HG03135 (cell line): Measurements from ENCODE around the gene PLXNC1.

Experiments used
- ATAC-seq: cut with Tn5 transposase; IDR thresholded peaks from one replicate; pipeline ENCODE4 v1.9.1; 2021; ENCODE audit warnings: mild to moderate bottlenecking, moderate library complexity; ENCODE audit not compliant: unreplicated experiment

PLXNC1 gene

DNA sequence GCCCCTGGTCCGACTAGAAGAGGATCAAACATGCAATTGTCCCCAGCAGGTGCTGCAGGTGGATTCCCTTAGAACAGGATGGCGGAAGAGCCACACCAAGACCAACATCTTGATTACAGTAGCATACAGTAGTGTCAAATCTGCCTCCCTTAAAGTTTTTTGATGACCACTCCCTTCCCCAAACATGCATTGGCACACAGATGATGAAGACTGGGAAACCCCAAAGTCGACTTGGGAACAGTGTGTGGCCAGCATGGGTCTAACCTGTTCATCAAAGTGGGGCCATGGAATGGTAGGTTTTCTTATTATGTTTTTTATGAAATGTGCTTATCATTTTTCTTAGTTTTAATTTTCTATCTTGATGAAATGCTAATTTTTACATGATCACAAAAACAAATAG lies 8.8 kb downstream of the PLXNC1 start:
- no peak for ATAC-seq

GRCh38 chr12:94157981-94158411 lies 9.6 kb downstream of the PLXNC1 start:
- no peak for ATAC-seq

DNA sequence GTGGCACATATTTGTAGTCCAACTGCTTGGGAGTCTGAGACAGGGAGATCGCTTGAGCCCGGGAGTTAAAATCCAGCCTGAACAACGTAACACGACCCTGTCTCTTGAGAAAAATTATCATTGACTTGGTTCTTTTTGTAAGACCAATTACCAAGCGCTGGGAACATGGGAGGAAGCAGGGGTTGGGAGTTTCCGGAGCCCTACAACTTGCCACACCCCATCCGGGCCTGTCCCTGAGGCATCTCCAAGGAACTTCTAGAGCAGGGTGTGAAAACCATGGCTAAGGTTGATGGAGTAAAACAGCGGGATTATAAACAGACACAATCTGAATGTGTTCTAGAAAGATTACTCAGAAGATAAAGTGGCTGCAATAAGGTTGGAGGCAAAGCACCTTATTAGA lies 10.3 kb downstream of the PLXNC1 start:
- ATAC-seq, result no peak

GRCh38 chr12:94162108-94162507 lies 13.7 kb downstream of the PLXNC1 start:
- ATAC-seq, result no peak

DNA sequence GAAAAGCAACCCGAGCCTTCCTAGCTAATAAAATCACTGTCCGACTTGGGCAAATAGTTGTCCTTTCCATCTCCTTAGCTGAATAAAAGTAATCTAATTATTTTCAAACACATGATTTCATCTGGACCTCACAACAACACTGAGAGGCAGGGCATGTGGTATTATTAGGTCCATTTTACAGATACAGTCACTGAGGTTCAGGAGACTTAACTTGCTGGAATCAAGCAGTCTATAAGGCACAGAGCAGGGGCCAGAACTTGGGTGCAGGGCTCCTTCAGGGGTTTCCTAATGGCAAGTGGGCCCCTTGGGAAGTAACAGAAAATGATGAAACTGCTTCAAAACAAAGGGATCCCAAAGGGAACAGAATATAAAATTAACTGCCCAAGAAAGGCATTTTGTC lies 15.5 kb downstream of the PLXNC1 start:
- no peak for ATAC-seq

GRCh38 chr12:94165138-94165537 lies 16.8 kb downstream of the PLXNC1 start:
- no peak for ATAC-seq

- ATAC-seq, result no peak
Observed at GRCh38 chr12:94165670-94166364, 17.4 kb downstream of the PLXNC1 start.

GRCh38 chr12:94167071-94167755 lies 18.8 kb downstream of the PLXNC1 start:
- ATAC-seq, result no peak

DNA sequence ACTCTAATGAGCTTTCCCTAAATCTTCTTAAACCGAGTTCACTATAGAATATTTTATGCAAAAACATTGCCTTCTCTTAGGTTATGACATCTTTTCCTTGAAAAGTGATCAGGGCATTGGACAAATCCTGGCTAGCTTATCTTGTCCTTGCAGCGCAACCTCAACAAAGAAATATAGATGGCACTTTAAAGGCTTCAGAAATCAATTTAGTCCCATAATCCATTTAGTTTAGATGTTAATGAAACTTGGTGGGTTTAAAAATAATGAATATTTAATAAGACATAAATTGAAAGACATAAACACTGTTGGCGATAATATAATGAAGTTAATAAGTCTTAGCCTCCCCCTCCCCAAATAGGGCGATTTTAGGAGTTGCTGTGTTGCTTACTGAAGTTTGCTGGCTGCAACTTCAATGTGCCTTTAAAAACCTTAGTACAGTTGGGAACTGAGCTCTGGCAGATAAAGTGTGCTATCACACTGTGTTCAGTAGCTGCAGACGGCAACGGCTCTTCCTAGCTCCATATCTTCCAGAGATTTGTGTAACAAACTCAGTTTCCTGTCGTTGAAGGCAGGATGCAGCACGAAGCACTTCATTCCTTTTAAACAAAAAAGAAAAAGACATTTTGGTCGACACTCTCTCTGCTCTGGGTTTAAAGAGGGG lies 19.5 kb downstream of the PLXNC1 start:
- no peak for ATAC-seq

GRCh38 chr12:94169495-94169894 lies 21.1 kb downstream of the PLXNC1 start:
- ATAC-seq, result no peak

DNA sequence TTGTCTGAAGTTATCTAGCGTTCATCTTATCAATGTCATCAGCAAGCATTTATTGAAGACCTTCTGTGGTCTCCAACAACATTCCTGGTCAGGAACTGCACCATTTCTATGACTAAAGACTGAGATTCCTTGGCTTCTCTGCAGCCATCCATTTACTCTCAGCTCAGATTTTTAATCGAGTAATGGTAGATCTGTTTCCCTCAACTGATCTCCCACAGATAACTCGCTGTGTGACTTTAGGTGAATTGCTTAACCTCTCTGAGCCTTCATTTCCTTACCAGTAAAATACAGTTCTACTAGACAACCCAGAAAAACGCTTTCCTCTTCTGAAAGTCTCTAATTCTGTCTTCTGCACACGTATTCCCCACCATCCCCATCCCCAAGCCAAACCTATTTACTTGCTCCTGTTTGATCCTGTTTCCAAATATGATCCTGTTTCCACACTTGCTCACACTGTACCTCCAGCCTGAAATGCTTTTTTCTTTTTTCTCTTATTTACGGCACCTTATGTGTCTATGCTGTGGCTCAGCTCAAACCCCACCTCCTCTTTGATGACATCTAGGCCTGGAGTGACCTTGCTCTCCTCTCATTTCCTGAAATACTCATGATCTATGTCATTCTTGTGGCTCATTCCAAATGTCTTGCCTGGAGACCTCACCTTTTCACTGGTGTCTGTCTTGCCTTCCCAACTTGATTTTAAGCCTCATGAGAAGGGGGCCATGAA lies 21.8 kb downstream of the PLXNC1 start:
- ATAC-seq, result no peak

- no peak for ATAC-seq
Observed at GRCh38 chr12:94170690-94171594, 22.6 kb downstream of the PLXNC1 start.

- no peak for ATAC-seq
Observed at GRCh38 chr12:94171595-94171930, 23.2 kb downstream of the PLXNC1 start.

DNA sequence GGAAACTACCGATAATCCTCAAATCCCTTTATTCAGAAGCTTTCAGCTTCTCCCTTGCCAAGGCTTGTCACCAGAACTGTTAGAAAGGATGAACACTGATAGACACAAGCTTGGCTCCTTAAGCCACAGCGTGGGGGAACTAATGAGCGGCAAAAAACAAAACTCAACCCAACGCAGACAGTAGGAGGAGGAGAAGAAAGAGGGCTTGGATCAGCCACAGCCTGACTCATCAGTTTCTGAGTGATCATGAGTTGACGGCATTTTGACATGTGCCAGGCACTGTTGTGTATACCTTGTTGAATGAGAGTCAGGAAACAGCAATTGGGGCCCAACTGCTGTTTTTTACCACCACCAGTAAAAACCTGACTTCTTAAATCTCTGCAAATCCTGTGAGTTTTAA lies 23.7 kb downstream of the PLXNC1 start:
- no peak for ATAC-seq

GRCh38 chr12:94172973-94173372 lies 24.6 kb downstream of the PLXNC1 start:
- no peak for ATAC-seq

DNA sequence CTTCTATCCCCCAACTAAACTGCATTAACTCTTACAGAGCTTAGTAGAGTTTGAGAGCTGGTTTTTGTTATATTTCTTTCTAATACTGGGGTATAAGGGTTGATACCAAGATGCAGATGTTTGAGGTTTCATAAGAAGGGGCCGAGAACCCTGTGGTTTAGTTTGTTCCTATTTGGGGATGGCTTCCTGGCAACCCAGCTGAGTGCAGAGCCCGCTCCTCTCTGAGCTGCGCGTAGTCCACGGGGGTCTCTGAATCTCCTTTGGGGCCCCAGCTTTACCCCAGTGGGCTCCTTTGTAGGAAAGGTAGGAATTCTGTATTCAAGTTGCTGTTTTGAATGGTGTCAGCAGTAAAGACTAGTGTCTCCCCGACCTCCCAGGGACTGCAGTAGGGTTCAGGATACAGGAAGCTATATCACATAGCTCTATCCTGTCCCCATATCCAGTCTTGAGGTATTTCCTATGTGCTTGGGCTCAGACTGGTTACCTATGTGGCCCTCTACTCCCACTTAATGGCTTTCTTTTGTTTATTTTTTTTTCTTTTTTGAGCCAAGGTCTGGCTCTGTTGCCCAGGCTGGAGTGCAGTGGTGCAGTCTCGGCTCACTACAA lies 25.4 kb downstream of the PLXNC1 start:
- ATAC-seq, result peak; percentile 56

GRCh38 chr12:94174576-94174975 lies 26.2 kb downstream of the PLXNC1 start:
- no peak for ATAC-seq

DNA sequence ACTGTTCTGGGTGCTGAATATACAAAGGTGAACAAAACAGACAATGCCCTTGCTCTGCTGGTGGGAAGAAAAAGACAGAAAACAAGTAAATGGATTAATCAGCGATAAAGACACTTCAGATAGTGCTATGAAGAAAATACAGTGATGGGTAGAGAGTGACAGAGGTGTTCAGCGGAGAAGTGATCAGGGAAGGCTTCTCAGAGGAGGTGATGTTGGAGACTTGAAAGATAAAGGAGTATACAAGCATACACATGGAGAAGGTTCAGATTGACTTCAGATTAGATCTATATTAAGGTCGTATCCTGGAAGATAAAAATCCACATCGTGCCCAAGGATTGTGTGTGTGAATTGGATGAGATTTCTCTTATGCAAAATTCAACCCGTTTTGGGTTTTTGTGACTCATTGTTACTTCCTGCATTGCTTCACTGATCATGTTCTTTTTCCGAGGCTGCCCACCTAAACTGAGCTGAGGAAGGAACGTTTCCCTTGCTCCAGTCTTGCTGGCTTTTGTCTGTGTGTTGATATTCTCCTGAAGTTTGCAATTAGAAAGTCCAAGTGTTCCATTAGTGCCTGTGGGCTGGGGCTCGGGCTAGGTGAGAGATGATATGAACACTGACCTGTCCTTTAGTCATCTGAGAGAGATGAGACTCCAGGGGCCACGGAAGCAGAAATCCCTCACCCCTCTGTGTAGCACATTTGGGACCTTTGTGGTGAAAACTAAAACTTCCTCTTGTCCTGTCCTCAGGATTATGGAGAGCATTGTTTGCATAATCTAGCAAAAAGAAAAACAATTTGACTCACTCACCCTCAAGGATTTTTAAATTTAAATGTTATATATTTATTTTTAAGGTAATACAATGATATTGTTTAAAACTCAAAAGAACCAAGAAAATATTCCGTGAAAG lies 27.6 kb downstream of the PLXNC1 start:
- ATAC-seq, result no peak

DNA sequence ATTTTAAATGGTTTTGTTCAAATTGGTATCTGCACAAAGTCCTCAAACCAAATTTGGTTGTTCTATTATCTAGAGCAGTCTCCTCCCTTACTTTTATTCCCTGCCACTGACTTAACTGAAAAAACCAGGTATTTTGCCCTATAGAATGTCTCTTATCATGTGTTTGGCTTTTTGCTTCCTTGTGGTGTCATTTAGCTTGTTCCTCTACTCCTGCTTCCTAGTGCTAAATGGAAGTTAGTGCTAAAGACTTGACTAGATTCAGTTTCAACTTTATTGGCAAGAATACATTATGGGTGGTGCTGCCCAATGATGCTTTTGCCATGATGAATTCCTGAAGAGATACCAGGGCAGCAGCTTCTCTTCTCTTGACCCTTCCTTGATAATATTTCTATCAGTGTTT lies 29.7 kb downstream of the PLXNC1 start:
- no peak for ATAC-seq
